Hepatocyte (in vitro differentiated cells): Measurements from ENCODE around the gene MPDZ.

Experiments
- EZH2phosphoT487 ChIP-seq: fragments of 200-600 bp; sonication (generic); IDR thresholded peaks from one replicate; pipeline ENCODE4 v1.6.1; 2018; ENCODE audit warnings: antibody characterized with exemption, mild to moderate bottlenecking, low read depth, moderate library complexity; ENCODE audit not compliant: unreplicated experiment, severe bottlenecking
- TF ChIP-seq, protein P1 (sequence below): fragments of 200-600 bp; sonication (generic); IDR thresholded peaks from 2 replicates; pipeline ENCODE4 v1.5.1; 2016; ENCODE audit warnings: antibody characterized with exemption, mild to moderate bottlenecking; ENCODE audit not compliant: poor library complexity

DNA sequence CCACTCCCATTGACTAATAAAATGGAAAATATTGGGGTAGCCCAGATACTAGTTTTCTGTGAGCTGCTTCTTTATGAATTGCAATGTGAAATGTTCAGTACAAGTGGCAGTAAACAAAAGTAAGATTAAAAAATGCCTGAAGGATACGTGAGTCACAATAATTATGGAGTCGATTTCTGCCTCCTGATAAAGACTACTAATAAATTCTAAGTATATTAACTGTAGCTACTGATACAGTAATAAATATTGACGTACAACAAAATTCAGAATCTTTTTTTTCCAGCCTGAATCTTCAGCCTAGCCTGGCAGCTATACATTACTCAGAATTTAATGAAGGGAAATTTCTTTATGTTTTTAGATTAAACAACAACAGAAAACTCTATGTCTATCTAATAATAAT is 218.1 kb downstream of the MPDZ start:
- TF ChIP-seq, protein P1, sequence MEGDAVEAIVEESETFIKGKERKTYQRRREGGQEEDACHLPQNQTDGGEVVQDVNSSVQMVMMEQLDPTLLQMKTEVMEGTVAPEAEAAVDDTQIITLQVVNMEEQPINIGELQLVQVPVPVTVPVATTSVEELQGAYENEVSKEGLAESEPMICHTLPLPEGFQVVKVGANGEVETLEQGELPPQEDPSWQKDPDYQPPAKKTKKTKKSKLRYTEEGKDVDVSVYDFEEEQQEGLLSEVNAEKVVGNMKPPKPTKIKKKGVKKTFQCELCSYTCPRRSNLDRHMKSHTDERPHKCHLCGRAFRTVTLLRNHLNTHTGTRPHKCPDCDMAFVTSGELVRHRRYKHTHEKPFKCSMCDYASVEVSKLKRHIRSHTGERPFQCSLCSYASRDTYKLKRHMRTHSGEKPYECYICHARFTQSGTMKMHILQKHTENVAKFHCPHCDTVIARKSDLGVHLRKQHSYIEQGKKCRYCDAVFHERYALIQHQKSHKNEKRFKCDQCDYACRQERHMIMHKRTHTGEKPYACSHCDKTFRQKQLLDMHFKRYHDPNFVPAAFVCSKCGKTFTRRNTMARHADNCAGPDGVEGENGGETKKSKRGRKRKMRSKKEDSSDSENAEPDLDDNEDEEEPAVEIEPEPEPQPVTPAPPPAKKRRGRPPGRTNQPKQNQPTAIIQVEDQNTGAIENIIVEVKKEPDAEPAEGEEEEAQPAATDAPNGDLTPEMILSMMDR = no peak
- no peak for TF ChIP-seq EZH2phosphoT487
